Gastroesophageal sphincter (tissue), 2 donors: Measurements from ENCODE around the gene EXOC3L2.

ENCODE experiments used
- POLR2A ChIP-seq, 2 donors: fragments of 450-650 bp; IDR thresholded peaks; one replicate each; pipeline ENCODE4 v1.6.1; 2017; ENCODE audit warnings: antibody characterized with exemption in 2 of 2, mild to moderate bottlenecking in 2 of 2, moderate library complexity in 1 of 2
- POLR2AphosphoS5 ChIP-seq: sonication (generic); formaldehyde crosslinking; IDR thresholded peaks from one replicate; pipeline ENCODE4 v1.6.1; 2017; ENCODE audit warnings: antibody characterized with exemption

GRCh38 chr19:45294291-45295029 lies 49.3 kb upstream of the EXOC3L2 start:
- TF ChIP-seq POLR2AphosphoS5 (no peak), POLR2A (IDR thresholded peaks at IDR 0.05) (no peak)
